ENCODE measurements around the gene DCTN1. TPM values are rescaled to one million over a fixed set of nuclear protein-coding genes. Genes with fewer than 3 reads are reported as not detected.

The DCTN1 gene
- total RNA-seq, 1 experiment from 2014 or later: 117 TPM

DNA sequence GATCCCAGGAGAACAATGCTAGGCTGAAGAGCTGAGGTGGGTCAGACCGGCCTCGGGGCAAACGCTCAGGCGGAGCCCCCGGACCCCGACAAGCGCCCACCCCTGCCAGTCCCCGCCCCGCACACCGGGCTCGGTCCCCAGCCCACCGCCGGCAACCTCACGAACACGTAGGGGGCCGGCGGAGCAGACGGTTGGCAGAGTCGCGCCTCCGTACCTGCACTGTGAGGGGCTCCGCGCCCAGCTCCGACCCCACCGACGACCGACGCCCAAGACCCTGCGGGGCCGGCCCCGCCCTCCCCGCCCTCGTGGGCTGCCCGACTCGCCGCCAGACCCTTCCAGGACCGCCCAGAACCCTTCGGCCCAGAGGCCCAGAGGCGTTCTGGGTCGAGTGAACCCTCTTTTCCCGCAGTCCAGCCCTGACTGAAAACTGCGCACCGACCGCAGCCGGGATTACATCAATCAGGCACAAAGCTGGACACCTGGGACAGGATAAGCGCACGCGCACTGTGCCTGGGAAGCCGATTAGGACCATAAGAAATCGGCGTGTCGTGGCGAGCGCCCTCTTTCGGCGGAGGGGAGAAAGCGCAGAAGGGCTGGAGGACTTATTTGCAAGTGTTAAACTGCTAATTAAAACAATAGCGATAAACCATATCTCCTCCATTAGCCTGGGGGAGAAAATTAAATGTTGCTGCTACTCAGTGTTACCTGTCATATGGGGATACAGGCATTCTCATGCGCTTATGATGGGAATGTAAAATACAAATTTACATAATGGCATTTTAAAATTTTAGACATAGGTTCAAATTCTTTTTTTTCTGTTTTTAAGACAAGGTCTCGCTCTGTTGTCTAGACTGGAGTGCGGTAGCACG is 11.7 kb upstream of the DCTN1 start:
- no TSS peak for BruUV-seq (replicated peaks)
- CTCF ChIA-PET: interaction anchor here (0.6 to 2.6 kb wide), 31 partner anchors 9 to 633 kb away, joined by 3 to 12 read pairs (median 3); partner anchors contain the start of gene DCTN1
- POLR2A ChIA-PET: interaction anchor here (0.7 to 3.5 kb wide), 16 partner anchors 10 to 408 kb away, joined by 3 to 18 read pairs (median 6); partner anchors contain the start of genes CCDC142, DCTN1, INO80B and WBP1
- peak; percentile 91 for TF ChIP-seq CTCF (IDR thresholded peaks at IDR 0.05; ENCODE audit: unreplicated experiment)
- Mint-ChIP-seq H3K4me3 (ENCODE audit: unreplicated experiment) (peak overlapping the region; percentile 79), H3K4me1 (ENCODE audit: insufficient read depth, unreplicated experiment) (no peaks in the 10 kb centered on the region), H3K9me3 (ENCODE audit: unreplicated experiment) (no peaks in the 10 kb centered on the region), H3K27me3 (ENCODE audit: insufficient read depth, unreplicated experiment) (no peaks in the 10 kb centered on the region), H3K27ac (ENCODE audit: low read depth, unreplicated experiment) (peak overlapping the region; percentile 91), H3K36me3 (ENCODE audit: insufficient read depth, unreplicated experiment) (no peaks in the 10 kb centered on the region)
- peak; percentile 94 for DNase-seq (ENCODE audit: unreplicated experiment)
- intact Hi-C loops (cut with micrococcal nuclease): loop anchor here (2.0 to 5.0 kb wide), 3 partner anchors 59 to 141 kb away; no protein-coding TSS in a partner anchor

GRCh38 chr2:74391209-74391579 is 11.1 kb upstream of the DCTN1 start:
- peak; percentile 24 for DNase-seq (ENCODE audit: unreplicated experiment)
- Mint-ChIP-seq H3K9me3 (ENCODE audit: unreplicated experiment) (no peaks in the 10 kb centered on the region), H3K4me3 (ENCODE audit: unreplicated experiment) (peak overlapping the region; percentile 79), H3K36me3 (ENCODE audit: insufficient read depth, unreplicated experiment) (no peaks in the 10 kb centered on the region), H3K27ac (ENCODE audit: low read depth, unreplicated experiment) (peak overlapping the region; percentile 91), H3K4me1 (ENCODE audit: insufficient read depth, unreplicated experiment) (no peaks in the 10 kb centered on the region), H3K27me3 (ENCODE audit: insufficient read depth, unreplicated experiment) (no peaks in the 10 kb centered on the region)
- CTCF ChIA-PET: interaction anchor here (0.6 to 2.6 kb wide), 22 partner anchors 8 to 633 kb away, joined by 3 to 12 read pairs (median 4); partner anchors contain the start of gene DCTN1
- TF ChIP-seq CTCF (IDR thresholded peaks at IDR 0.05; ENCODE audit: unreplicated experiment): no peak
- POLR2A ChIA-PET: interaction anchor here (0.7 to 3.5 kb wide), 17 partner anchors 9 to 464 kb away, joined by 3 to 18 read pairs (median 5); partner anchors contain the start of genes CCDC142, DCTN1, INO80B and WBP1
- intact Hi-C loops (cut with micrococcal nuclease): loop anchor here (5.0 kb wide), 1 partner anchor 124 kb away; no protein-coding TSS in a partner anchor
- no TSS peak for BruUV-seq (replicated peaks)

GRCh38 chr2:74390606-74391005 is 10.5 kb upstream of the DCTN1 start:
- Mint-ChIP-seq H3K4me1 (ENCODE audit: insufficient read depth, unreplicated experiment) (no peaks in the 10 kb centered on the region), H3K27ac (ENCODE audit: low read depth, unreplicated experiment) (no peak overlapping the region), H3K27me3 (ENCODE audit: insufficient read depth, unreplicated experiment) (no peaks in the 10 kb centered on the region), H3K9me3 (ENCODE audit: unreplicated experiment) (no peaks in the 10 kb centered on the region), H3K36me3 (ENCODE audit: insufficient read depth, unreplicated experiment) (no peaks in the 10 kb centered on the region), H3K4me3 (ENCODE audit: unreplicated experiment) (peak overlapping the region; percentile 79)
- no TSS peak for BruUV-seq (replicated peaks)
- intact Hi-C loops (cut with micrococcal nuclease): loop anchor here (5.0 kb wide), 1 partner anchor 123 kb away; no protein-coding TSS in a partner anchor
- DNase-seq (ENCODE audit: unreplicated experiment): no peak
- TF ChIP-seq CTCF (IDR thresholded peaks at IDR 0.05; ENCODE audit: unreplicated experiment): no peak
- ChIA-PET CTCF (interaction anchor here (1.0 to 2.6 kb wide), 11 partner anchors 9 to 563 kb away, joined by 3 to 12 read pairs (median 6); partner anchors contain the start of gene DCTN1), POLR2A (interaction anchor here (0.8 to 3.5 kb wide), 13 partner anchors 9 to 464 kb away, joined by 3 to 18 read pairs (median 5); partner anchors contain the start of genes CCDC142, DCTN1, INO80B and WBP1)

- CTCF ChIA-PET: interaction anchor here (0.6 to 0.7 kb wide), 3 partner anchors 35 to 52 kb away, joined by 3 to 4 read pairs (median 3); no protein-coding TSS in a partner anchor
- no peak overlapping the region for H3K27ac Mint-ChIP-seq (ENCODE audit: low read depth, unreplicated experiment)
- peaks cover 13% of the 10 kb centered on the region for H3K4me1 Mint-ChIP-seq (ENCODE audit: insufficient read depth, unreplicated experiment)
- intact Hi-C loops (cut with micrococcal nuclease): no loop called here
- H3K4me3 Mint-ChIP-seq (ENCODE audit: unreplicated experiment): no peak overlapping the region
- no peak for TF ChIP-seq CTCF (IDR thresholded peaks at IDR 0.05; ENCODE audit: unreplicated experiment)
- H3K27me3 Mint-ChIP-seq (ENCODE audit: insufficient read depth, unreplicated experiment): no peaks in the 10 kb centered on the region
- no peak for DNase-seq (ENCODE audit: unreplicated experiment)
- POLR2A ChIA-PET: interaction anchor here (0.6 kb wide), 1 partner anchor 78 kb away, joined by 3 read pairs; no protein-coding TSS in a partner anchor
- no peaks in the 10 kb centered on the region for H3K9me3 Mint-ChIP-seq (ENCODE audit: unreplicated experiment)
- no TSS peak for BruUV-seq (replicated peaks)
- no peaks in the 10 kb centered on the region for H3K36me3 Mint-ChIP-seq (ENCODE audit: insufficient read depth, unreplicated experiment)
Observed at GRCh38 chr2:74387346-74387745, 7.2 kb upstream of the DCTN1 start.

All from MCF 10A (cell line).